Measurements from ENCODE around the gene TRAP1.

Gene TRAP1

GRCh38 chr16:3654249-3654991 lies 62.9 kb downstream of the TRAP1 start, which contains the start of gene DNASE1:
Gene DNASE1, plus strand, starts transcription at chr16:3654691. Its CDS starts 683 bp downstream, at chr16:3655374.
- Histone ChIP-seq H3K4me3 (ENCODE audit: insufficient read depth, low read depth, low read length) (no peak within 1 kb of the TSS), H3K27ac (ENCODE audit: insufficient read depth, low read depth, low read length, poor library complexity, severe bottlenecking) (no peak within 1 kb of the TSS), H3K4me1 (ENCODE audit: control insufficient read depth, insufficient read depth, low read length) (no peaks in the 10 kb centered on the region), H3K9me3 (ENCODE audit: control insufficient read depth, low read length) (no peaks in the 10 kb centered on the region), H3K27me3 (ENCODE audit: control insufficient read depth, insufficient read depth, low read length, poor library complexity, severe bottlenecking) (no peaks in the 10 kb centered on the region), H3K36me3 (ENCODE audit: control insufficient read depth, insufficient read depth, low read length) (peaks cover 26% of the 10 kb centered on the region)
- WGBS, 2 experiments = 76 to 78% methylated on average over 14 of the region's 14 CpGs

DNA sequence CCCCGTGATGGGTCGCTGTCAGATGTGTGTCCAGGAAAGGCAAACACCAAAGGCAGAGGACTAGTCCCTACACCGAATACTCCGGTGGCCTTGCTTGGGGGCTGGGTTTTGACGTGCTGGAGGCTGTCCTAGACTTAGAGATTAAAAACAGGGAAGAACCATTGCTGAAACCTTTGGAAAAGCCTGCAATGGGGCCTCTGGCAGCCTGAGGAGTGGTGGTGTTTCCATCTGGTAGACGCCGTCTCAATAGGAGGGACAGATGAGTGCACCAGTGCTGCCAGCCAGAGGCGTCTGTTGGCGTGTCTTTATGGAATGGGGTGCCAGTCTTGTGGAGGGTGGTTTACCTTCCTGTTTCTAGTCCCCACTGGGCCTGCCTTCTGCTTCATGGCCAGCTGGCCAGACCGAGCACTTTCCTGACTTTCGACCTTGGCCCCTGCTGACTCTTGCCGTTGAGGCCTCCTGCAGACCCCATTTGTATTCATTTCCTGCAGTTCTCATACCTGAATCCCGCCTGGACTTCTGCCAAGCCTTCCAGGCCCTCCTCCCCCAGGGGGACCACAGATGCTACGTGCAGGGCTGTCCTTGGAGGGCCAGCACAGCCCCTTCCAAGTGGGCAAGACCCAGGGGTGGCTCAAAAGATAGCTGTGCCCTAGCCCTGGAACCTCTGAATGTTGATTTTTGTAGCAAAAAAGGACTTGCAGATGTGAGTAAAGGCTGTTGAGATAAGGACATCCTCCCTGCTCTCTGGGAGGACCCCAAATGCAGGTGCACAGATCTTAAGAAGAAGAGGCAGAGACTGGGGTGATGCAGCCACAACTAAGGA lies 64.7 kb downstream of the TRAP1 start:
- H3K4me3 ChIP-seq (ENCODE audit: insufficient read depth, low read depth, low read length) = no peak overlapping the region
- no peaks in the 10 kb centered on the region for H3K4me1 ChIP-seq (ENCODE audit: control insufficient read depth, insufficient read depth, low read length)
- H3K9me3 ChIP-seq (ENCODE audit: control insufficient read depth, low read length) = no peaks in the 10 kb centered on the region
- H3K27ac ChIP-seq (ENCODE audit: insufficient read depth, low read depth, low read length, poor library complexity, severe bottlenecking) = no peak overlapping the region
- peaks cover 21% of the 10 kb centered on the region for H3K36me3 ChIP-seq (ENCODE audit: control insufficient read depth, insufficient read depth, low read length)
- no peaks in the 10 kb centered on the region for H3K27me3 ChIP-seq (ENCODE audit: control insufficient read depth, insufficient read depth, low read length, poor library complexity, severe bottlenecking)
- 81 to 85% methylated on average over 14 of the region's 14 CpGs for WGBS, 2 experiments

DNA sequence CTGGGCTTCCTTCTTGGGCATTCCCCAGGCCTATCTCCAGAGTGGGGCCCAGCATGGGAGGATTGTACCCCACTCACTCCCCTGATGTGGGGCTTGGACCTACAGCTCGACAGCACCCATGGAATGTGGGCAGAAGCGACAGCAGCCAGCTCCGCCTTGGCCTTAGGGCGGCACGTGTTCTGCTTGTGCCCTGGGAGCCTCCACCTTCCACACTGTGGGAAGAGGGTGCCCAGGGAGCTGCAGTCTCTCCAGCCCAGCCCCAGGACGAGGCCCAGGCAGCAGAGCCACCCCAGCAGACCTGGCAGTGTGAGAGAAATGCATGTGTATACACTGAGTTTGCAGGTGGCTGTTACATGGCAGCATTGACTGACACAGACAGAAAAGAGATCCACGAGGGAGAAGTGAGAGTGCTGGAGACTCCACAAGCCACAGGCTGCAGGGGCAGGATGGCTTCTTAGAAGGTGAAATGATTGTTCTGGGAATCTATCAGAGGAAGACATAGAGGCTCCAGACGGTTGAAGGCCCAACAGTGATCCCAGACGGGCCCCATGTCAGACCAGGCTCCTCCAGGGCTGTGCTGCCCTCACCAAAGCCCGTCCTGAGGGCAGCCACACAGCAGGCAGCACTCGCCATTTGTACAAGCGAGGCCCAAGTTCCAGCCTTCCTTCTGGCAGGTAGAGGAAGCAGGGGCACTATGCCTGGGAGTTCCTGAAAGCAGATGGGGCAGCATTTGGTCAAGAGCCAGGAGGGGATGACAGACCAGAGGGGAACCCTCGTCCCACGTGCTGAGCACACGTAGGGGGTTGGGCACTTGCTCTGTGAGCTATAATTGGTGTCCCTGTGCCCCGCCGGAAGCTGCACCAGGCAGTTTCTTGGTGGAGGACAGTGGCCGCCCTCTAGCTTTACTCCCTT lies 65.6 kb downstream of the TRAP1 start:
- Histone ChIP-seq H3K4me3 (ENCODE audit: insufficient read depth, low read depth, low read length) (no peak overlapping the region), H3K9me3 (ENCODE audit: control insufficient read depth, low read length) (no peaks in the 10 kb centered on the region), H3K4me1 (ENCODE audit: control insufficient read depth, insufficient read depth, low read length) (peaks cover 3% of the 10 kb centered on the region), H3K27ac (ENCODE audit: insufficient read depth, low read depth, low read length, poor library complexity, severe bottlenecking) (no peak overlapping the region), H3K27me3 (ENCODE audit: control insufficient read depth, insufficient read depth, low read length, poor library complexity, severe bottlenecking) (no peaks in the 10 kb centered on the region), H3K36me3 (ENCODE audit: control insufficient read depth, insufficient read depth, low read length) (peaks cover 12% of the 10 kb centered on the region)
- 87 to 88% methylated on average over 18 of the region's 18 CpGs for WGBS, 2 experiments

- Histone ChIP-seq H3K4me3 (ENCODE audit: insufficient read depth, low read depth, low read length) (no peak overlapping the region), H3K4me1 (ENCODE audit: control insufficient read depth, insufficient read depth, low read length) (peaks cover 12% of the 10 kb centered on the region), H3K36me3 (ENCODE audit: control insufficient read depth, insufficient read depth, low read length) (peaks cover 8% of the 10 kb centered on the region), H3K27me3 (ENCODE audit: control insufficient read depth, insufficient read depth, low read length, poor library complexity, severe bottlenecking) (no peaks in the 10 kb centered on the region), H3K9me3 (ENCODE audit: control insufficient read depth, low read length) (no peaks in the 10 kb centered on the region), H3K27ac (ENCODE audit: insufficient read depth, low read depth, low read length, poor library complexity, severe bottlenecking) (no peak overlapping the region)
- WGBS, 2 experiments = 93 to 95% methylated on average over 13 of the region's 13 CpGs
Measured at GRCh38 chr16:3650631-3651265, 66.6 kb downstream of the TRAP1 start.

- 88 to 89% methylated on average over 15 of the region's 15 CpGs for WGBS, 2 experiments
- H3K4me3 ChIP-seq (ENCODE audit: insufficient read depth, low read depth, low read length) = no peak overlapping the region
Measured at GRCh38 chr16:3646348-3646920, 70.9 kb downstream of the TRAP1 start.

DNA sequence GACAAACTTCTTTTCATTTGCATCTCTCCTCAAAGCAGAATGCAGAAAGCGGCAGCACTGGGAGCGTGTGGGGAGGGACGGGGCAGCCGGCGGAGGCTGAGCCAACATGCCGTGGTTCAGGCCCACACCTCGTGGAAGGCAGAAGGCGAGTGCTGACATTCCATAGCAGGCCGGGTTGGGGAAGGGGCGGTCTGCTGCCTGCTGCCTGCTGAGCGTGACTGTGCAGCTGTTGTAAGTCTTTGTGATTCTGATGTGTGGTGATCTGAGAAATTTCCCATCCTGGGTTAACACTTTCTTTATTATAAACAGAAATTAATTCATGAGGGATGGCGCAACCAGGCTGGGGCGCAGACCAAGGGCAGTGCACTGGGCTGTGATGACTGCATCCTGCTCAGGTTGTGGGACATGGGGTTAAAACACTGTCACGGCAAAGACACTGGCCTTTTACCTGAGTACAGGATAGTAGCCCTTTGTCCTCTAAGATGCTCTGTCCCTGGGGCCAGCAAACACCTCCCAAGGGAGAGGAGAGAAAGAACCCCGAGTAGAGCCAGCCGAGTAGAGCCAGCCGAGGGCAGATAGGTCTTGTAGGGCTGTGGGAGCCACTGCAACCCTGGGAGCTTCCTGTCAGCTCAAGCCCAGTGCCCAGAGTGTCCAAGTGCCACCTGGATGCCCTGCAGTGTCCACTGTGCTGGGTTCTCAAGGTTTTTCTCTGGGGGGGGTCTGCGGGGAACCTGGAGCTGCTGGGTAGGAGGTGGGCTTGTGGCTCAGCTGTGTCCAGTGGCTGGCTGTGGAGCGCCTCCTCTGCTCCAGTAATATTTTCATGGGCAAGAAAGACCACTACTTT lies 71.6 kb downstream of the TRAP1 start:
- H3K36me3 ChIP-seq (ENCODE audit: control insufficient read depth, insufficient read depth, low read length) = no peaks in the 10 kb centered on the region
- peaks cover 20% of the 10 kb centered on the region for H3K4me1 ChIP-seq (ENCODE audit: control insufficient read depth, insufficient read depth, low read length)
- peak overlapping the region; percentile 79 for H3K27ac ChIP-seq (ENCODE audit: insufficient read depth, low read depth, low read length, poor library complexity, severe bottlenecking)
- 27% methylated on average over 19 of the region's 19 CpGs for WGBS, 2 experiments
- H3K27me3 ChIP-seq (ENCODE audit: control insufficient read depth, insufficient read depth, low read length, poor library complexity, severe bottlenecking) = no peaks in the 10 kb centered on the region
- H3K9me3 ChIP-seq (ENCODE audit: control insufficient read depth, low read length) = no peaks in the 10 kb centered on the region
- no peak overlapping the region for H3K4me3 ChIP-seq (ENCODE audit: insufficient read depth, low read depth, low read length)

More at GRCh38 chr16:3646348-3646920, 70.9 kb downstream of the TRAP1 start:
- no peaks in the 10 kb centered on the region for H3K27me3 ChIP-seq (ENCODE audit: control insufficient read depth, insufficient read depth, low read length, poor library complexity, severe bottlenecking)
- peaks cover 20% of the 10 kb centered on the region for H3K4me1 ChIP-seq (ENCODE audit: control insufficient read depth, insufficient read depth, low read length)
- H3K36me3 ChIP-seq (ENCODE audit: control insufficient read depth, insufficient read depth, low read length) = no peaks in the 10 kb centered on the region
- no peak overlapping the region for H3K27ac ChIP-seq (ENCODE audit: insufficient read depth, low read depth, low read length, poor library complexity, severe bottlenecking)
- no peaks in the 10 kb centered on the region for H3K9me3 ChIP-seq (ENCODE audit: control insufficient read depth, low read length)

DNA sequence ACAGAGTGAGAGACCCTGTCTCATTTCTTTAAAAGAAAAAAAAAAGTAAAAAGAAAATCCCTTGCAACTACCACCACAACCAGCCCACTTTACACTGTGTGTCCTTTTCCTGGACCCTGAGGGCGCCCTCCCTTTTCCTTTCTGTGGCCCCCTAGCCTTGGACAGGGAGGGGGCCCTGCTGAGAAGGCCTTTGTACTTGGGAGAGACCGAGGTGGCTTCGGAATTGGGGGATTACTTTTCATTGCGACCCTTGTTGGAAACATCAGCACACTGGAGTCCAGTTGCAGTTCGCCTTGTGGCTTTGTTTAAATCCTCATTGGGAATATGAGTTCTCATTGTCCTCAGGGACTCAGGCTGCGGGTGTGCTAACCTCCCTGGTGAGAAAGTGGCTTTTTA lies 72.2 kb downstream of the TRAP1 start:
- peaks cover 22% of the 10 kb centered on the region for H3K4me1 ChIP-seq (ENCODE audit: control insufficient read depth, insufficient read depth, low read length)
- WGBS, 2 experiments = 16 to 22% methylated on average over 6 of the region's 6 CpGs
- no peaks in the 10 kb centered on the region for H3K9me3 ChIP-seq (ENCODE audit: control insufficient read depth, low read length)
- no peaks in the 10 kb centered on the region for H3K36me3 ChIP-seq (ENCODE audit: control insufficient read depth, insufficient read depth, low read length)
- H3K27ac ChIP-seq (ENCODE audit: insufficient read depth, low read depth, low read length, poor library complexity, severe bottlenecking) = peak overlapping the region; percentile 79
- H3K4me3 ChIP-seq (ENCODE audit: insufficient read depth, low read depth, low read length) = no peak overlapping the region
- no peaks in the 10 kb centered on the region for H3K27me3 ChIP-seq (ENCODE audit: control insufficient read depth, insufficient read depth, low read length, poor library complexity, severe bottlenecking)

GRCh38 chr16:3643095-3643730 lies 74.1 kb downstream of the TRAP1 start:
- Histone ChIP-seq H3K9me3 (ENCODE audit: control insufficient read depth, low read length) (no peaks in the 10 kb centered on the region), H3K36me3 (ENCODE audit: control insufficient read depth, insufficient read depth, low read length) (no peaks in the 10 kb centered on the region), H3K4me3 (ENCODE audit: insufficient read depth, low read depth, low read length) (no peak overlapping the region), H3K4me1 (ENCODE audit: control insufficient read depth, insufficient read depth, low read length) (peaks cover 25% of the 10 kb centered on the region), H3K27me3 (ENCODE audit: control insufficient read depth, insufficient read depth, low read length, poor library complexity, severe bottlenecking) (no peaks in the 10 kb centered on the region), H3K27ac (ENCODE audit: insufficient read depth, low read depth, low read length, poor library complexity, severe bottlenecking) (no peak overlapping the region)
- WGBS, 2 experiments = 92% methylated on average over 14 of the region's 14 CpGs

Data from ectodermal cell (in vitro differentiated cells).